HG03575 (cell line): ENCODE measurements around the gene DBF4B.

Experiments used
- ATAC-seq: cut with Tn5 transposase; IDR thresholded peaks from one replicate; pipeline ENCODE4 v1.9.1; 2021; ENCODE audit not compliant: unreplicated experiment, insufficient number of reproducible peaks, low FRiP score; ENCODE audit errors: extremely low read depth

DBF4B gene

GRCh38 chr17:44757918-44758413, 49.5 kb downstream of the DBF4B start:
- no peak for ATAC-seq

GRCh38 chr17:44758414-44759085, 50.1 kb downstream of the DBF4B start, which contains the start of gene ADAM11:
Gene ADAM11 (plus strand): TSS chr17:44758988. CDS start chr17:44759200, 212 bp downstream.
- ATAC-seq = no peak

- no peak for ATAC-seq
Measured at GRCh38 chr17:44759086-44759915, 50.8 kb downstream of the DBF4B start.

- no peak for ATAC-seq
Measured at GRCh38 chr17:44759916-44760243, 51.4 kb downstream of the DBF4B start.

GRCh38 chr17:44760474-44761308, 52.2 kb downstream of the DBF4B start:
- ATAC-seq = no peak

- ATAC-seq = no peak
Measured at GRCh38 chr17:44761932-44762810, 53.7 kb downstream of the DBF4B start.

GRCh38 chr17:44763170-44763569, 54.7 kb downstream of the DBF4B start:
- ATAC-seq = no peak

GRCh38 chr17:44765965-44766364, 57.5 kb downstream of the DBF4B start:
- ATAC-seq = no peak

GRCh38 chr17:44766409-44767038, 58.1 kb downstream of the DBF4B start:
- no peak for ATAC-seq

GRCh38 chr17:44767493-44767892, 59.0 kb downstream of the DBF4B start:
- ATAC-seq = no peak

- ATAC-seq = no peak
Measured at GRCh38 chr17:44768505-44769142, 60.2 kb downstream of the DBF4B start.

- no peak for ATAC-seq
Measured at GRCh38 chr17:44769230-44769629, 60.8 kb downstream of the DBF4B start.

- no peak for ATAC-seq
Measured at GRCh38 chr17:44769647-44770084, 61.2 kb downstream of the DBF4B start.

- ATAC-seq = no peak
Measured at GRCh38 chr17:44770166-44770925, 61.9 kb downstream of the DBF4B start.

- ATAC-seq = no peak
Measured at GRCh38 chr17:44772308-44773045, 64.0 kb downstream of the DBF4B start.

- no peak for ATAC-seq
Measured at GRCh38 chr17:44773140-44773539, 64.7 kb downstream of the DBF4B start.
